SK-N-SH treated with all-trans-retinoic acid at 6 μM for 48 hours (cell line): ENCODE data around the gene CDC42BPG.

Experiments used
- ATAC-seq: fragments of 200-7000 bp; cut with Tn5 transposase; 3 replicates; pipeline ENCODE4 v1.9.1; 2020; ENCODE audit warnings: mild to moderate bottlenecking, moderate library complexity
- ARNTL ChIP-seq: fragments of 450-650 bp; formaldehyde crosslinking; IDR thresholded peaks from 2 replicates; pipeline ENCODE4 v1.5.0; 2020; ENCODE audit warnings: low read depth, mild to moderate bottlenecking, moderate library complexity, borderline replicate concordance
- BACH2 ChIP-seq: fragments of 250-450 bp; sonication (Bioruptor Pico); IDR thresholded peaks from 2 replicates; pipeline ENCODE4 v1.9.0; 2021; ENCODE audit warnings: mild to moderate bottlenecking, borderline replicate concordance
- CREB5 ChIP-seq: fragments of 250-450 bp; sonication (Bioruptor Pico); IDR thresholded peaks from 2 replicates; pipeline ENCODE4 v1.5.1; 2020; ENCODE audit warnings: low read depth, mild to moderate bottlenecking, moderate library complexity
- CSDC2 ChIP-seq: fragments of 250-450 bp; sonication (Bioruptor Pico); IDR thresholded peaks from 2 replicates; pipeline ENCODE4 v1.5.0; 2020; ENCODE audit warnings: mild to moderate bottlenecking, moderate library complexity
- ESRRG ChIP-seq: fragments of 250-450 bp; sonication (Bioruptor Pico); IDR thresholded peaks from 2 replicates; pipeline ENCODE4 v1.6.1; 2021; ENCODE audit warnings: mild to moderate bottlenecking
- GLIS3 ChIP-seq: fragments of 250-450 bp; sonication (Bioruptor Pico); IDR thresholded peaks from 2 replicates; pipeline ENCODE4 v1.5.0; 2020; ENCODE audit warnings: mild to moderate bottlenecking, moderate library complexity
- ISL1 ChIP-seq: fragments of 250-450 bp; sonication (Bioruptor Pico); IDR thresholded peaks from 2 replicates; pipeline ENCODE4 v2.1.2; 2022; ENCODE audit warnings: mild to moderate bottlenecking, moderate library complexity
- OSR1 ChIP-seq: fragments of 250-450 bp; sonication (Bioruptor Pico); IDR thresholded peaks from 2 replicates; pipeline ENCODE4 v1.8.0; 2022; ENCODE audit warnings: moderate library complexity, mild to moderate bottlenecking, inconsistent platforms
- POU6F1 ChIP-seq: fragments of 250-450 bp; sonication (Bioruptor Pico); IDR thresholded peaks from 2 replicates; pipeline ENCODE4 v1.8.0; 2021; ENCODE audit warnings: low read depth, mild to moderate bottlenecking, moderate library complexity, borderline replicate concordance
- PPARA ChIP-seq: fragments of 250-450 bp; sonication (Bioruptor Pico); IDR thresholded peaks from 2 replicates; pipeline ENCODE4 v1.5.0; 2020; ENCODE audit warnings: mild to moderate bottlenecking, borderline replicate concordance
- RARB ChIP-seq: fragments of 250-450 bp; sonication (Bioruptor Pico); IDR thresholded peaks from 2 replicates; pipeline ENCODE4 v1.8.0; 2021; ENCODE audit warnings: mild to moderate bottlenecking, moderate library complexity
- TCF4 ChIP-seq: fragments of 250-450 bp; sonication (Bioruptor Pico); IDR thresholded peaks from 2 replicates; pipeline ENCODE4 v1.8.0; 2021; ENCODE audit warnings: mild to moderate bottlenecking, moderate library complexity, borderline replicate concordance
- TOX ChIP-seq: fragments of 250-450 bp; sonication (Bioruptor Pico); IDR thresholded peaks from 2 replicates; pipeline ENCODE4 v1.8.0; 2021; ENCODE audit warnings: mild to moderate bottlenecking, moderate library complexity, borderline replicate concordance
- TSHZ2 ChIP-seq: fragments of 250-450 bp; sonication (Bioruptor Pico); IDR thresholded peaks from 2 replicates; pipeline ENCODE4 v1.5.0; 2020; ENCODE audit warnings: mild to moderate bottlenecking, moderate library complexity
- ZC3H10 ChIP-seq: fragments of 250-450 bp; sonication (Bioruptor Pico); IDR thresholded peaks from 2 replicates; pipeline ENCODE4 v1.5.1; 2021; ENCODE audit warnings: mild to moderate bottlenecking, moderate library complexity
- ZFP3 ChIP-seq: fragments of 250-450 bp; sonication (Bioruptor Pico); IDR thresholded peaks from 2 replicates; pipeline ENCODE4 v1.5.0; 2020; ENCODE audit warnings: mild to moderate bottlenecking, moderate library complexity
- ZFP30 ChIP-seq: fragments of 450-650 bp; formaldehyde crosslinking; IDR thresholded peaks from 2 replicates; pipeline ENCODE4 v1.5.0; 2022; ENCODE audit warnings: mild to moderate bottlenecking, moderate library complexity
- ZNF565 ChIP-seq: fragments of 450-650 bp; formaldehyde crosslinking; conservative IDR thresholded peaks from 2 replicates; pipeline ENCODE4 v1.5.0; 2020; ENCODE audit warnings: low read depth, mild to moderate bottlenecking, moderate library complexity
- ZNF70 ChIP-seq: fragments of 450-650 bp; formaldehyde crosslinking; IDR thresholded peaks from 2 replicates; pipeline ENCODE4 v1.5.0; 2020; ENCODE audit warnings: mild to moderate bottlenecking, moderate library complexity
- TF ChIP-seq, protein P1 (sequence below): fragments of 250-450 bp; sonication (Bioruptor Pico); IDR thresholded peaks from 2 replicates; pipeline ENCODE4 v1.8.0; 2020; ENCODE audit warnings: mild to moderate bottlenecking, moderate library complexity, borderline replicate concordance

CDC42BPG gene

GRCh38 chr11:64849598-64850356 is 5.3 kb upstream of the CDC42BPG start:
- no peak for TF ChIP-seq OSR1 (CRISPR knock-in tag)
- TF ChIP-seq ARNTL (CRISPR knock-in tag) = no peak
- TF ChIP-seq TOX (CRISPR knock-in tag) = no peak
- no peak for TF ChIP-seq PPARA (CRISPR knock-in tag)
- no peak for TF ChIP-seq POU6F1 (CRISPR knock-in tag)
- TF ChIP-seq ISL1 (CRISPR knock-in tag) = no peak
- no peak for ATAC-seq

- no peak for TF ChIP-seq PPARA (CRISPR knock-in tag)
- no peak for TF ChIP-seq TCF4
- no peak for TF ChIP-seq OSR1 (CRISPR knock-in tag)
- TF ChIP-seq, protein P1, sequence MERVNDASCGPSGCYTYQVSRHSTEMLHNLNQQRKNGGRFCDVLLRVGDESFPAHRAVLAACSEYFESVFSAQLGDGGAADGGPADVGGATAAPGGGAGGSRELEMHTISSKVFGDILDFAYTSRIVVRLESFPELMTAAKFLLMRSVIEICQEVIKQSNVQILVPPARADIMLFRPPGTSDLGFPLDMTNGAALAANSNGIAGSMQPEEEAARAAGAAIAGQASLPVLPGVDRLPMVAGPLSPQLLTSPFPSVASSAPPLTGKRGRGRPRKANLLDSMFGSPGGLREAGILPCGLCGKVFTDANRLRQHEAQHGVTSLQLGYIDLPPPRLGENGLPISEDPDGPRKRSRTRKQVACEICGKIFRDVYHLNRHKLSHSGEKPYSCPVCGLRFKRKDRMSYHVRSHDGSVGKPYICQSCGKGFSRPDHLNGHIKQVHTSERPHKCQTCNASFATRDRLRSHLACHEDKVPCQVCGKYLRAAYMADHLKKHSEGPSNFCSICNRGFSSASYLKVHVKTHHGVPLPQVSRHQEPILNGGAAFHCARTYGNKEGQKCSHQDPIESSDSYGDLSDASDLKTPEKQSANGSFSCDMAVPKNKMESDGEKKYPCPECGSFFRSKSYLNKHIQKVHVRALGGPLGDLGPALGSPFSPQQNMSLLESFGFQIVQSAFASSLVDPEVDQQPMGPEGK = no peak
- no peak for TF ChIP-seq CSDC2 (CRISPR knock-in tag)
- ATAC-seq = no peak
These were observed 4.6 kb upstream of the CDC42BPG start for GRCh38 chr11:64848826-64849597.

- no peak for ATAC-seq
- no peak for TF ChIP-seq GLIS3 (CRISPR knock-in tag)
- no peak for TF ChIP-seq CREB5
- no peak for TF ChIP-seq TOX (CRISPR knock-in tag)
- no peak for TF ChIP-seq ARNTL (CRISPR knock-in tag)
- TF ChIP-seq ISL1 (CRISPR knock-in tag) = no peak
- TF ChIP-seq ESRRG (CRISPR knock-in tag) = no peak
- TF ChIP-seq ZC3H10 = no peak
- no peak for TF ChIP-seq PPARA (CRISPR knock-in tag)
- TF ChIP-seq ZFP3 (CRISPR knock-in tag) = no peak
- no peak for TF ChIP-seq ZNF70 (CRISPR knock-in tag)
- TF ChIP-seq, all 23 proteins: peak for 0
These were observed 3.9 kb upstream of the CDC42BPG start for GRCh38 chr11:64848214-64848825.

GRCh38 chr11:64846998-64847666 is 2.7 kb upstream of the CDC42BPG start:
- peak; percentile 92 for ATAC-seq

More at GRCh38 chr11:64846998-64847666, 2.7 kb upstream of the CDC42BPG start:
- no peak for TF ChIP-seq ZNF565 (CRISPR knock-in tag)
- TF ChIP-seq ZNF70 (CRISPR knock-in tag) = no peak
- TF ChIP-seq ZFP30 = no peak
- TF ChIP-seq CSDC2 (CRISPR knock-in tag) = no peak
- TF ChIP-seq TSHZ2 = no peak
- no peak for TF ChIP-seq ISL1 (CRISPR knock-in tag)
- no peak for TF ChIP-seq RARB
- TF ChIP-seq, protein P1 = no peak
- TF ChIP-seq TOX (CRISPR knock-in tag) = no peak
- TF ChIP-seq BACH2 (CRISPR knock-in tag) = no peak
- no peak for TF ChIP-seq POU6F1 (CRISPR knock-in tag)
- TF ChIP-seq ESRRG (CRISPR knock-in tag) = no peak
- TF ChIP-seq, all 23 proteins: peak for 0
